ENCODE measurements around the gene CUEDC2.

DNA sequence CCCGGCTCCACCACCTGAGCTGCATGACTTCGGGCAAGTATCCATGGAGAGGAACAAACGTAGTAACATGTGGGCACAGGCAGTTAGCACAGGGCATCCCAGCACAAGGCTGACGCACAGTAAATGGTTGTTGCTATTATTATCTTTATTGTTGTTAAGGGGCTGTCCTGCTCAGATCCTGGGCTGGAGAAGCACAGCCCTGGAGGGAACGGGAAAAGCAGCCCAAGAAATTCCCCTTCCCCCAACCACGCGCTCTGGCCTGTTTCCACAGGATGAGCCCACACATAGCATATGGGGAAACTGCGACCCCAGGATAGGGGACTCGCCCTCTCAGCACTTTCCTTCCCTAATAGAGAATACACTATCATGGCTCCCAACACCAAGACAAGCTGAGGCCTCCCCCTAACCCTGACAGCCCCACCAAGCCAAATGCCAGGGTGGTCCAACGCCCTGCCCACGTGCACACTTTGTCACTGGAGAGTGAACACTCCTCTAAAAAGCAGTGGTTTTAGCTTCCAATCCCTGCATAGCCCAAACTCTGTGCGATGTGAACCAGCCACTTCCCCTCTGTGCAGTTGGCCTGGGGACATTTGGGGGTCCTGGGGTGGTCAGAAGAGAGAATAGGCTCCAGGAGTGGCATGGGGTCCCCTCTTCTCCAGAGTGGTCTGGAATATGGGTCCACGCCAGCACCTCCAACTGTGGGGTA, 24.8 kb downstream of the CUEDC2 start:
- TF ChIP-seq, protein P1, sequence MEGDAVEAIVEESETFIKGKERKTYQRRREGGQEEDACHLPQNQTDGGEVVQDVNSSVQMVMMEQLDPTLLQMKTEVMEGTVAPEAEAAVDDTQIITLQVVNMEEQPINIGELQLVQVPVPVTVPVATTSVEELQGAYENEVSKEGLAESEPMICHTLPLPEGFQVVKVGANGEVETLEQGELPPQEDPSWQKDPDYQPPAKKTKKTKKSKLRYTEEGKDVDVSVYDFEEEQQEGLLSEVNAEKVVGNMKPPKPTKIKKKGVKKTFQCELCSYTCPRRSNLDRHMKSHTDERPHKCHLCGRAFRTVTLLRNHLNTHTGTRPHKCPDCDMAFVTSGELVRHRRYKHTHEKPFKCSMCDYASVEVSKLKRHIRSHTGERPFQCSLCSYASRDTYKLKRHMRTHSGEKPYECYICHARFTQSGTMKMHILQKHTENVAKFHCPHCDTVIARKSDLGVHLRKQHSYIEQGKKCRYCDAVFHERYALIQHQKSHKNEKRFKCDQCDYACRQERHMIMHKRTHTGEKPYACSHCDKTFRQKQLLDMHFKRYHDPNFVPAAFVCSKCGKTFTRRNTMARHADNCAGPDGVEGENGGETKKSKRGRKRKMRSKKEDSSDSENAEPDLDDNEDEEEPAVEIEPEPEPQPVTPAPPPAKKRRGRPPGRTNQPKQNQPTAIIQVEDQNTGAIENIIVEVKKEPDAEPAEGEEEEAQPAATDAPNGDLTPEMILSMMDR (IDR thresholded peaks at IDR 0.05), result no peak
- no peak for TF ChIP-seq POLR2AphosphoS5 (IDR thresholded peaks at IDR 0.05)
- no peak for TF ChIP-seq POLR2A (IDR thresholded peaks at IDR 0.05)

Measured in prostate gland (tissue), 2 donors.